K562 (cell line): ENCODE measurements around the gene CAB39. TPM values are rescaled to one million over a fixed set of nuclear protein-coding genes. Genes with fewer than 3 reads are reported as not detected.

Source experiments
- ATAC-seq: fragments of 200-7000 bp; cut with Tn5 transposase; 3 replicates; pipeline ENCODE4 v1.9.1; 2020; ENCODE audit warnings: moderate library complexity
- Bru-seq: library from RNA; stranded (reverse); fragments of 400-500 nt; gene quantifications from one replicate; lab custom pipeline; 2021; lab: Mats Ljungman, UMichigan
- BruChase-seq, 2 experiments: library from RNA; stranded (reverse); fragments of 400-500 nt; gene quantifications; one replicate each; lab custom pipeline; 2021; lab: Mats Ljungman, UMichigan
- BruUV-seq: library from RNA; stranded (reverse); fragments of 400-500 nt; replicated peaks from 2 replicates; lab custom pipeline; 2021; lab: Mats Ljungman, UMichigan
- CTCF ChIA-PET: fragments of 300-600 bp; formaldehyde crosslinking; extraction: SDS; loops from one replicate; lab custom pipeline; 2021; ENCODE audit warnings: low intra/inter-chr PET ratio; lab: Yijun Ruan, JAX
- POLR2A ChIA-PET: fragments of 300-600, 350-650 bp; sonication (Branson Sonifier 250); formaldehyde crosslinking; extraction: SDS; loops from one replicate; lab custom pipeline; 2021; ENCODE audit warnings: antibody characterized with exemption, inconsistent platforms; lab: Yijun Ruan, JAX
- DNase-seq, 4 experiments: peaks; one replicate each; pipeline versions ENCODE4 v3.0.0 to v3.0.0-alpha.2; 2011 to 2018; ENCODE audit warnings: low spot score in 3 of 4, mixed read lengths in 3 of 4; ENCODE audit errors: extremely low read depth in 1 of 4
- FAIRE-seq: peaks from 2 replicates; lab custom pipeline; 2011; peaks lifted over from hg19 to GRCh38; lab: Jason Lieb, UNC
- H2AFZ ChIP-seq: 2 replicates; pipeline ENCODE4 v1.6.0; 2011; ENCODE audit warnings: low read depth, low read length, control low read depth, inconsistent platforms
- H3K27ac ChIP-seq: fragments of 200-600 bp; 3 replicates; pipeline ENCODE4 v1.8.0; 2011; ENCODE audit warnings: low read depth, mild to moderate bottlenecking, control low read depth, inconsistent platforms, low read length, moderate library complexity, mixed read lengths; ENCODE audit errors: extremely low read depth
- H3K27me3 ChIP-seq, 2 experiments: fragments of 300-600 bp in 1 of 2; 2 replicates in 1 of 2; 3 replicates in 1 of 2; pipeline versions ENCODE4 v1.6.0 to v1.8.0; 2011; ENCODE audit warnings: inconsistent platforms in 2 of 2, low read length in 2 of 2, mild to moderate bottlenecking in 1 of 2, mixed read lengths in 1 of 2, moderate library complexity in 1 of 2; ENCODE audit not compliant: control insufficient read depth in 2 of 2, insufficient read depth in 2 of 2
- H3K36me3 ChIP-seq: fragments of 300-600 bp; 3 replicates; pipeline ENCODE4 v1.8.0; 2011; ENCODE audit warnings: mild to moderate bottlenecking, low read length, inconsistent platforms; ENCODE audit not compliant: control insufficient read depth, insufficient read depth
- H3K4me1 ChIP-seq, 2 experiments: fragments of 200-600 bp in 1 of 2; replicated peaks in 1 of 2; 2 replicates in 1 of 2; 3 replicates in 1 of 2; pipeline versions ENCODE4 v1.5.1 to v1.8.0; 2011; ENCODE audit warnings: inconsistent platforms in 2 of 2, low read length in 2 of 2, mild to moderate bottlenecking in 1 of 2, mixed read lengths in 1 of 2, moderate library complexity in 1 of 2; ENCODE audit not compliant: control insufficient read depth in 2 of 2, insufficient read depth in 2 of 2
- H3K4me2 ChIP-seq: 2 replicates; pipeline ENCODE4 v1.6.1; 2011; ENCODE audit warnings: low read length, control low read depth, inconsistent platforms, mixed read lengths; ENCODE audit not compliant: insufficient read depth
- H3K4me3 ChIP-seq: fragments of 200-600 bp; sonication (generic), shearing (Covaris generic); 2 replicates; pipeline ENCODE4 v1.5.1; 2016; ENCODE audit warnings: control low read depth, inconsistent platforms
- H3K79me2 ChIP-seq: fragments of 200-600 bp; 3 replicates; pipeline ENCODE4 v1.8.0; 2011; ENCODE audit warnings: low read length, inconsistent platforms; ENCODE audit not compliant: control insufficient read depth, insufficient read depth
- H3K9ac ChIP-seq, 2 experiments: 2 replicates each; pipeline versions ENCODE4 v1.6.0 to v1.6.1; 2011; ENCODE audit warnings: low read depth in 2 of 2, low read length in 2 of 2, control low read depth in 1 of 2, inconsistent platforms in 1 of 2, mild to moderate bottlenecking in 1 of 2, mixed read lengths in 1 of 2; ENCODE audit not compliant: insufficient read depth in 1 of 2
- H3K9me1 ChIP-seq: one replicate; pipeline ENCODE4 v1.6.0; 2011; ENCODE audit warnings: inconsistent platforms, mild to moderate bottlenecking, low read length, moderate library complexity; ENCODE audit not compliant: control insufficient read depth, insufficient read depth
- H3K9me3 ChIP-seq: replicated peaks from 2 replicates; pipeline ENCODE4 v1.5.1; 2011; ENCODE audit warnings: low read depth, low read length, inconsistent platforms; ENCODE audit not compliant: control insufficient read depth, insufficient read depth
- H4K20me1 ChIP-seq: replicated peaks from 2 replicates; pipeline ENCODE4 v1.6.1; 2011; ENCODE audit warnings: low read length, inconsistent platforms, mixed read lengths; ENCODE audit not compliant: control insufficient read depth, insufficient read depth
- BRF1 ChIP-seq: IDR thresholded peaks from 3 replicates; pipeline ENCODE4 v1.6.1; 2011; ENCODE audit warnings: borderline replicate concordance, mild to moderate bottlenecking; ENCODE audit not compliant: insufficient read length; ENCODE audit errors: extremely low read depth
- CEBPB ChIP-seq: fragments of 450-650 bp; IDR thresholded peaks from 2 replicates; pipeline ENCODE4 v1.6.1; 2016; ENCODE audit warnings: missing genetic modification characterization, missing compliant biosample characterization
- NR2C1 ChIP-seq, 2 experiments: fragments of 450-650 bp; IDR thresholded peaks; 2 replicates each; pipeline ENCODE4 v1.6.1; 2017; ENCODE audit warnings: mild to moderate bottlenecking in 2 of 2, antibody characterized with exemption in 1 of 2, inconsistent platforms in 1 of 2, missing compliant biosample characterization in 1 of 2, missing genetic modification characterization in 1 of 2
- NR2C2 ChIP-seq, 2 experiments: fragments of 200-800 bp in 1 of 2; sonication (Bioruptor generic) in 1 of 2; sonication (generic) in 1 of 2; formaldehyde crosslinking in 1 of 2; IDR thresholded peaks; 2 replicates each; pipeline versions ENCODE4 v1.6.1 to v1.8.0; 2016 to 2022; ENCODE audit warnings: mild to moderate bottlenecking in 1 of 2, missing compliant biosample characterization in 1 of 2, missing genetic modification characterization in 1 of 2, missing genetic modification reagents in 1 of 2
- PTRF ChIP-seq: fragments of 450-650 bp; IDR thresholded peaks from 2 replicates; pipeline ENCODE4 v1.6.1; 2016; ENCODE audit warnings: mild to moderate bottlenecking, missing genetic modification characterization, missing compliant biosample characterization
- ZNF586 ChIP-seq: fragments of 450-650 bp; formaldehyde crosslinking; conservative IDR thresholded peaks from 2 replicates; pipeline ENCODE4 v1.4.0; 2020; ENCODE audit warnings: mild to moderate bottlenecking, moderate library complexity
- WGBS: fragments of 100-300 bp; shearing (Covaris generic); methylation state at CpG from one replicate; pipeline ENCODE4 v1.1.6; 2016; ENCODE audit warnings: low coverage, mixed read lengths; ENCODE audit not compliant: insufficient coverage; ENCODE audit errors: missing lambda C conversion rate; 5-methylcytosine and 5-hydroxymethylcytosine counted together
- in situ Hi-C: fragments of 300-500 bp; cut with MboI; formaldehyde crosslinking; loops from 4 replicates; pipeline ENCODE4 v1.15.0; 2018; ENCODE audit warnings: inconsistent platforms, mixed read lengths
- intact Hi-C: fragments of 100-400 bp; cut with micrococcal nuclease; formaldehyde crosslinking; loops from 2 replicates; pipeline ENCODE4 v1.14.2; 2022
- long read RNA-seq, 3 experiments: library from polyadenylated mRNA in 2 of 3; library from RNA in 1 of 3; unstranded in 2 of 3; stranded (forward) in 1 of 3; transcript quantifications; one replicate each; pipeline ENCODE4 v2.0.0, GENCODE V29; 2019 to 2022
- polyA minus RNA-seq, 3 experiments: library from RNA; depleted of rRNA, polyadenylated mRNA; stranded (reverse); fragments of >200 nt; gene quantifications; 2 replicates each; pipeline ENCODE4 v1.2.3, GENCODE V29; 2011
- polyA plus RNA-seq, 8 experiments: library from polyadenylated mRNA; depleted of rRNA in 4 of 8; stranded (reverse) in 5 of 8; unstranded in 3 of 8; fragments of >200 nt; fragmentation: Nextera tagmentation in 2 of 8; fragmentation: Illumina TruSeq in 1 of 8; extraction: Ambion mirVana in 2 of 8; extraction: Trizol in 1 of 8; gene quantifications; 2 replicates each; pipeline versions ENCODE4 v1.2.1 to v1.2.3, GENCODE V29; 2011 to 2014; ENCODE audit warnings: inconsistent platforms in 1 of 8, missing spikeins in 1 of 8
- total RNA-seq, 7 experiments: library from RNA; depleted of rRNA in 6 of 7; stranded (reverse); fragments of >200 nt in 6 of 7; fragmentation: Illumina TruSeq in 2 of 7; extraction: Trizol in 2 of 7; gene quantifications; 2 replicates each; pipeline versions ENCODE4 v1.2.1 to v1.2.3, GENCODE V29; 2011 to 2021; ENCODE audit warnings: low replicate concordance in 1 of 7
- TF ChIP-seq, protein P1 (sequence below): fragments of 250-450 bp; sonication (Bioruptor Pico); IDR thresholded peaks from 2 replicates; pipeline ENCODE4 v1.8.0; 2021; ENCODE audit warnings: borderline replicate concordance, mild to moderate bottlenecking, moderate library complexity; ENCODE audit not compliant: poor library complexity, severe bottlenecking
- TF ChIP-seq, protein P2 (sequence below), 2 experiments: fragments of 450-650 bp in 1 of 2; IDR thresholded peaks; 2 replicates each; pipeline ENCODE4 v1.6.1; 2011 to 2017; ENCODE audit warnings: low read depth in 2 of 2, antibody characterized with exemption in 1 of 2, borderline replicate concordance in 1 of 2, low read length in 1 of 2, mild to moderate bottlenecking in 1 of 2, mixed read lengths in 1 of 2; ENCODE audit not compliant: control insufficient read depth in 1 of 2

The CAB39 gene
- total RNA-seq (2011; cell fraction: chromatin; rRNA removed; ENCODE audit: low replicate concordance): 40.4 and 84.2 TPM in 2 replicates
- 26.8 and 29.9 TPM in 2 replicates for total RNA-seq (2011; cell fraction: nucleolus; rRNA removed)
- total RNA-seq (2011; cell fraction: nucleoplasm; rRNA removed): 50.8 and 86.8 TPM in 2 replicates
- 48.3 and 52.6 TPM in 2 replicates for total RNA-seq (2014; rRNA removed)
- total RNA-seq (2014; rRNA removed; fragmentation: Illumina TruSeq; extraction: Trizol): 70.6 and 78.4 TPM in 2 replicates
- 91.8 and 94.4 TPM in 2 replicates for total RNA-seq (2015; rRNA removed; fragmentation: Illumina TruSeq; extraction: Trizol)
- 70.4 and 74.7 TPM in 2 replicates for total RNA-seq (2021)
- polyA plus RNA-seq (2011; rRNA removed): 62.8 and 85.9 TPM in 2 replicates
- 21.4 and 31.9 TPM in 2 replicates for polyA plus RNA-seq (2011; cell fraction: cytosol; rRNA removed)
- 30.5 and 39.5 TPM in 2 replicates for polyA plus RNA-seq (2011; cell fraction: nucleus; rRNA removed)
- 51.1 and 51.6 TPM in 2 replicates for polyA plus RNA-seq (2012)
- 66.0 and 70.1 TPM in 2 replicates for polyA plus RNA-seq (2014; fragmentation: Illumina TruSeq; extraction: Trizol)
- polyA plus RNA-seq (2014; fragmentation: Nextera tagmentation; extraction: Ambion mirVana): 10 to 100 TPM; 27.2 to 37.4 TPM
- polyA plus RNA-seq (2014; rRNA removed): 51.8 and 52.8 TPM in 2 replicates
- polyA minus RNA-seq (2011; rRNA and poly(A)+ RNA removed): 113 and 122 TPM in 2 replicates
- 46.9 and 70.5 TPM in 2 replicates for polyA minus RNA-seq (2011; cell fraction: cytosol; rRNA and poly(A)+ RNA removed)
- 28.0 and 46.1 TPM in 2 replicates for polyA minus RNA-seq (2011; cell fraction: nucleus; rRNA and poly(A)+ RNA removed)
- Bru-seq, nascent RNA: percentile 92 among the genes with signal in this experiment
- BruChase-seq, experiment 1, labeled RNA remaining after a 2-hour chase: percentile 90 among the genes with signal in this experiment
- BruChase-seq, experiment 2, labeled RNA remaining after a 6-hour chase: percentile 88 among the genes with signal in this experiment
- long read RNA-seq, experiment 1, transcript CAB39-202 (9 exons, 1,626 nt): minor isoform, 12 of 601 reads
- long read RNA-seq, experiment 1, transcript CAB39-201 (9 exons, 3,826 nt): major isoform, 473 of 601 reads
- long read RNA-seq, experiment 1, partial matches to known transcripts: 59 of 601 reads
- long read RNA-seq, experiment 1, other reads (novel, unspliced or antisense): 53 of 601 reads
- long read RNA-seq, experiment 2, transcript CAB39-201 (9 exons, 3,826 nt): major isoform, 8 of 67 reads
- long read RNA-seq, experiment 2, partial matches to known transcripts: 3 of 67 reads
- long read RNA-seq, experiment 2, other reads (novel, unspliced or antisense): 56 of 67 reads
- long read RNA-seq, experiment 3, partial matches to known transcripts: 1 of 5 reads
- long read RNA-seq, experiment 3, other reads (novel, unspliced or antisense): 4 of 5 reads

DNA sequence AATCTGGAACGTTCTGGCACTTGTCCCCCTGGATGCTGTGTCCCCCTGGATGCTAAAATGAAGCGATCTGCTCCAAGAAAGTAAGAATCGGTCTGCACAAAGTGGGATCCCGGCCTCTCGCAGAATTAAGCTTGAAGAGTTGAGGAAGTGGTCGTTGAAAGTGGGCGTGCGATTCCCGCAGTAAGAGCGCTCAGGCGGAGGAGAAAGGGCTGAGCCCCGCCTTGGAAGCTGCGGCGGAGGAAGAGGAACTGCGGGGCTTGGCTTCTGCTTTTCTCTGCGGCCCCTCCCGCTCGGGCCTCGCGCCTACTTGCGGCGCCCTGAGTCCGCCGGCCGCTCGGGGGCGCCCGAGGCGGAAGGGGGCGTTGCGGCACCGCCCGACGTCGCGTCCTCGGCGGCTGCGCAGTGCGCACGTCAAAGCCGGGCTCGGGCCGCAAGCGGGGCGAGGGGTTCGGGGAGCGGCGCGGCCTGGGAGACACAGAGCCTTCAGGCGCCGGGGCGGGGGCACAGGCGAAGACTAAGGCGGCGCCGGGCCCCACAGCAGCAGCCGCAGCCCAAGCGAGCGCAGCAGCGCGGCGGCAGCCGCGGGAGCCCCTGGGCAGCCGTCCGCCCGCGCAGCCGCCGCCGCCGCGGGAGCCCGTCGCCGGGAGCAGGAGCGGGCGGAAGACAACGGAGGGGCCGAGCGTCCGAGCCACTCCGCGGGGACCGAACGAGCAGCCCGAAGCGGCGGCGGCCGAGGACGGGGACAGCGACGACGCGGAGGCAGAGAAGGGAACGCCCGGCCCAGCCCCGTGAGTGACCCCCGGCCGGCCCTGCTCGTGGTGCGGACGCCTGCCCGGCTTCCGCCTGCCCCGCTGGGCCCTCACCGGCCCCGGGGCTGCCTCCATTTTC lies at the start of gene CAB39:
CAB39 (plus strand) TSS at position 400 of the 888 bp plus-strand sequence. CDS start 47,160 bp downstream, outside the sequence.
- H3K36me3 ChIP-seq: peaks cover 22% of the 10 kb centered on the region; the same call in 2 of the 3 replicates
- H3K79me2 ChIP-seq: peaks cover 56% of the 10 kb centered on the region
- H3K27me3 ChIP-seq: no peaks in the 10 kb centered on the region
- 0% methylated on average over 30 of the region's 110 CpGs for WGBS
- in situ Hi-C loops (no loop called here), intact Hi-C loops (loop anchor here (2.0 to 10.0 kb wide), 5 partner anchors 50 to 298 kb away; partner anchors contain the start of gene SP100)
- no peaks in the 10 kb centered on the region for H3K9me1 ChIP-seq
- no peaks in the 10 kb centered on the region for H3K9me3 ChIP-seq
- H3K4me1 ChIP-seq: peaks cover 18 to 21% of the 10 kb centered on the region in 2 experiments; a peak in 4 of 5 replicates
- CTCF ChIA-PET: interaction anchor here (1.1 kb wide), 1 partner anchor 16 kb away, joined by 3 read pairs; no protein-coding TSS in a partner anchor
- peak; percentile 65 for FAIRE-seq
- peak within 1 kb of the TSS; percentile 88 to 97 for H3K9ac ChIP-seq
- peak; percentile 84 to 91 (median 86) for DNase-seq
- peak within 1 kb of the TSS; percentile 95 for H3K27ac ChIP-seq
- POLR2A ChIA-PET: interaction anchor here (0.7 to 2.0 kb wide), 6 partner anchors 19 to 62 kb away, joined by 3 to 10 read pairs (median 4); no protein-coding TSS in a partner anchor
- BruUV-seq: no TSS peak
- peak within 1 kb of the TSS; percentile 88 for H3K4me2 ChIP-seq
- peak within 1 kb of the TSS; percentile 84 for H3K4me3 ChIP-seq
- peak within 1 kb of the TSS; percentile 96 for H2AFZ ChIP-seq
- ATAC-seq: peak; percentile 86
- peaks cover 25% of the 10 kb centered on the region for H4K20me1 ChIP-seq
- TF ChIP-seq, protein P1, sequence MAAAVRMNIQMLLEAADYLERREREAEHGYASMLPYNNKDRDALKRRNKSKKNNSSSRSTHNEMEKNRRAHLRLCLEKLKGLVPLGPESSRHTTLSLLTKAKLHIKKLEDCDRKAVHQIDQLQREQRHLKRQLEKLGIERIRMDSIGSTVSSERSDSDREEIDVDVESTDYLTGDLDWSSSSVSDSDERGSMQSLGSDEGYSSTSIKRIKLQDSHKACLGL: no peak
- TF ChIP-seq NR2C2 (CRISPR knock-in tag; IDR thresholded peaks at IDR 0.05): 0 out of 2 replicates have a peak, but pooled peaks have one; percentile 37
- TF ChIP-seq NR2C2 (tag; IDR thresholded peaks at IDR 0.05): no peak; the same call in 1 of the 2 replicates
- no peak for TF ChIP-seq CEBPB
- no peak for TF ChIP-seq ZNF586 (CRISPR knock-in tag)
- TF ChIP-seq, protein P2, sequence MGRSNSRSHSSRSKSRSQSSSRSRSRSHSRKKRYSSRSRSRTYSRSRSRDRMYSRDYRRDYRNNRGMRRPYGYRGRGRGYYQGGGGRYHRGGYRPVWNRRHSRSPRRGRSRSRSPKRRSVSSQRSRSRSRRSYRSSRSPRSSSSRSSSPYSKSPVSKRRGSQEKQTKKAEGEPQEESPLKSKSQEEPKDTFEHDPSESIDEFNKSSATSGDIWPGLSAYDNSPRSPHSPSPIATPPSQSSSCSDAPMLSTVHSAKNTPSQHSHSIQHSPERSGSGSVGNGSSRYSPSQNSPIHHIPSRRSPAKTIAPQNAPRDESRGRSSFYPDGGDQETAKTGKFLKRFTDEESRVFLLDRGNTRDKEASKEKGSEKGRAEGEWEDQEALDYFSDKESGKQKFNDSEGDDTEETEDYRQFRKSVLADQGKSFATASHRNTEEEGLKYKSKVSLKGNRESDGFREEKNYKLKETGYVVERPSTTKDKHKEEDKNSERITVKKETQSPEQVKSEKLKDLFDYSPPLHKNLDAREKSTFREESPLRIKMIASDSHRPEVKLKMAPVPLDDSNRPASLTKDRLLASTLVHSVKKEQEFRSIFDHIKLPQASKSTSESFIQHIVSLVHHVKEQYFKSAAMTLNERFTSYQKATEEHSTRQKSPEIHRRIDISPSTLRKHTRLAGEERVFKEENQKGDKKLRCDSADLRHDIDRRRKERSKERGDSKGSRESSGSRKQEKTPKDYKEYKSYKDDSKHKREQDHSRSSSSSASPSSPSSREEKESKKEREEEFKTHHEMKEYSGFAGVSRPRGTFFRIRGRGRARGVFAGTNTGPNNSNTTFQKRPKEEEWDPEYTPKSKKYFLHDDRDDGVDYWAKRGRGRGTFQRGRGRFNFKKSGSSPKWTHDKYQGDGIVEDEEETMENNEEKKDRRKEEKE (IDR thresholded peaks at IDR 0.05; ENCODE audit: borderline replicate concordance in 1 of 2, control insufficient read depth in 1 of 2, low read depth in 2 of 2, low read length in 1 of 2): 0 out of 4 replicates have a peak, but pooled peaks of 1 of the 2 experiments have one; percentile 70
- TF ChIP-seq NR2C1 (IDR thresholded peaks at IDR 0.05): no peak
- no peak for TF ChIP-seq NR2C1 (tag; IDR thresholded peaks at IDR 0.05)
- TF ChIP-seq BRF1: no peak
- TF ChIP-seq PTRF (tag): no peak
